Mucosa of descending colon (tissue), 3 donors: Measurements from ENCODE around the gene XCL1. TPM values are rescaled to one million over a fixed set of nuclear protein-coding genes. Genes with fewer than 3 reads are reported as not detected.

ENCODE experiments used
- ATAC-seq: fragments of 200-7000 bp; cut with Tn5 transposase; one replicate; pipeline ENCODE4 v1.9.1; 2020; ENCODE audit warnings: mild to moderate bottlenecking, moderate library complexity
- DNase-seq, 3 donors: peaks; one replicate each; pipeline ENCODE4 v3.0.0-alpha.2; 2020
- H3K36me3 ChIP-seq: fragments of 200-600 bp; one replicate; pipeline ENCODE4 v1.8.0; 2021; ENCODE audit warnings: low read depth, mild to moderate bottlenecking
- H3K4me1 ChIP-seq: fragments of 200-600 bp; one replicate; pipeline ENCODE4 v1.8.0; 2021; ENCODE audit warnings: low read depth, mild to moderate bottlenecking
- H3K4me3 ChIP-seq: fragments of 200-600 bp; one replicate; pipeline ENCODE4 v1.8.0; 2021; ENCODE audit warnings: mild to moderate bottlenecking
- H3K9me3 ChIP-seq: fragments of 200-600 bp; one replicate; pipeline ENCODE4 v1.8.0; 2021; ENCODE audit warnings: mild to moderate bottlenecking
- intact Hi-C, 2 donors: fragments of 100-400 bp; cut with DNase I in 1 of 2; cut with micrococcal nuclease in 1 of 2; formaldehyde crosslinking; loops; one replicate each; pipeline versions ENCODE4 v1.11.0 to v1.11.1; 2022; cut with DNase I, micrococcal nuclease
- total RNA-seq, 3 donors: library from RNA; stranded (reverse); fragmentation: NEBNext Ultra II Directional in 2 of 3; extraction: Animal tissue kit (Norgen Biotek cat#: 25700) in 2 of 3; gene quantifications; one replicate each; pipeline versions ENCODE4 v1.2.1 to v1.2.4, GENCODE V29; 2021 to 2023
- TF ChIP-seq, protein P1 (sequence below): fragments of 200-600 bp; IDR thresholded peaks from one replicate; pipeline ENCODE4 v1.8.0; 2022; ENCODE audit warnings: antibody characterized with exemption, mild to moderate bottlenecking
- donor health status: DM: no; HTN: no; CAD: no; lungs with moderate emphysema.
- donor health status: DM: no; HTN: no; CAD: no.
- donor health status: DM: no; HTN: yes; CAD: no.

Gene XCL1
- total RNA-seq, 3 donors from 2014 or later = 0.22 to 1.1 TPM; not detected in 1

GRCh38 chr1:168599641-168600040 lies 23.2 kb downstream of the XCL1 start:
- no peak for DNase-seq
- Histone ChIP-seq H3K9me3 (no peaks in the 10 kb centered on the region), H3K4me3 (no peak overlapping the region), H3K4me1 (no peaks in the 10 kb centered on the region), H3K36me3 (no peaks in the 10 kb centered on the region)
- TF ChIP-seq, protein P1, sequence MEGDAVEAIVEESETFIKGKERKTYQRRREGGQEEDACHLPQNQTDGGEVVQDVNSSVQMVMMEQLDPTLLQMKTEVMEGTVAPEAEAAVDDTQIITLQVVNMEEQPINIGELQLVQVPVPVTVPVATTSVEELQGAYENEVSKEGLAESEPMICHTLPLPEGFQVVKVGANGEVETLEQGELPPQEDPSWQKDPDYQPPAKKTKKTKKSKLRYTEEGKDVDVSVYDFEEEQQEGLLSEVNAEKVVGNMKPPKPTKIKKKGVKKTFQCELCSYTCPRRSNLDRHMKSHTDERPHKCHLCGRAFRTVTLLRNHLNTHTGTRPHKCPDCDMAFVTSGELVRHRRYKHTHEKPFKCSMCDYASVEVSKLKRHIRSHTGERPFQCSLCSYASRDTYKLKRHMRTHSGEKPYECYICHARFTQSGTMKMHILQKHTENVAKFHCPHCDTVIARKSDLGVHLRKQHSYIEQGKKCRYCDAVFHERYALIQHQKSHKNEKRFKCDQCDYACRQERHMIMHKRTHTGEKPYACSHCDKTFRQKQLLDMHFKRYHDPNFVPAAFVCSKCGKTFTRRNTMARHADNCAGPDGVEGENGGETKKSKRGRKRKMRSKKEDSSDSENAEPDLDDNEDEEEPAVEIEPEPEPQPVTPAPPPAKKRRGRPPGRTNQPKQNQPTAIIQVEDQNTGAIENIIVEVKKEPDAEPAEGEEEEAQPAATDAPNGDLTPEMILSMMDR = no peak
- intact Hi-C loops = loop anchor here (5.0 to 10.0 kb wide), 2 partner anchors 748 to 945 kb away; no protein-coding TSS in a partner anchor
- ATAC-seq = peak; percentile 36

GRCh38 chr1:168601051-168601450 lies 24.6 kb downstream of the XCL1 start:
- TF ChIP-seq, protein P1 = no peak
- ATAC-seq (no peak), DNase-seq (no peak)
- Histone ChIP-seq H3K4me3 (no peak overlapping the region), H3K4me1 (peaks cover 2% of the 10 kb centered on the region), H3K9me3 (no peaks in the 10 kb centered on the region), H3K36me3 (no peaks in the 10 kb centered on the region)
- intact Hi-C loops = loop anchor here (5.0 to 10.0 kb wide), 2 partner anchors 746 to 944 kb away; no protein-coding TSS in a partner anchor

DNA sequence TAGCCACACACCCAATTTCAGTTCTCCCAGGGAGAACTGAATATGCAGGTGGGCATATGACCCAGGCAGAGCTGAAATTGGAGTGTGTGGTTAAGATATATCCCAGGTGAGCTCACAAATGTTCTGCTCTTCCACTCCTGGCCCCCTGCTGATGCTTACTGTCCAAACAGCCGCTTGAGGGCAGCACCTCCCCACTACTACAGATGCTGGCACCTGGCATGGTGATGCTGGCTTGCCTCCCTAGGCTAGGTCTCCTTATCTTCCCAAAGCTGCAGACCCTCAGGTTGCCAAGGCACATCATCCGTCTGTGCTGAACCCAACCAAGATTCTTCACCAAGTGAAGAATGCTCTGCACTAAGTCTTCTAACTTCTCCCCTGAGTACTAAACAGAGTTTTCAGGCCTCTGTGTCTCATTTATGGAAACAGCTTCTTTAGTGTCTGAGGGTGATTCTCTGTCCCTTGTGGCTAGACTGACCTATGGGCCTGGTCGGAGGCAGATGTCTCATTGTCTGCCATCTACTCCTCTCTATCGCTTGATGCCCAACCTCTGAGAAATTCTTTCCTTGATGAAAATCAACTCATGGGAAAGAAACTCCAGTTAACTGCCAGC lies 27.2 kb downstream of the XCL1 start:
- Histone ChIP-seq H3K36me3 (no peaks in the 10 kb centered on the region), H3K4me1 (peaks cover 2% of the 10 kb centered on the region), H3K9me3 (no peaks in the 10 kb centered on the region), H3K4me3 (no peak overlapping the region)
- TF ChIP-seq, protein P1 = peak; percentile 62
- intact Hi-C loops = loop anchor here (5.0 to 10.0 kb wide), 2 partner anchors 744 to 941 kb away; no protein-coding TSS in a partner anchor
- DNase-seq (peak; percentile 65 to 87 (median 85)), ATAC-seq (peak; percentile 94)

DNA sequence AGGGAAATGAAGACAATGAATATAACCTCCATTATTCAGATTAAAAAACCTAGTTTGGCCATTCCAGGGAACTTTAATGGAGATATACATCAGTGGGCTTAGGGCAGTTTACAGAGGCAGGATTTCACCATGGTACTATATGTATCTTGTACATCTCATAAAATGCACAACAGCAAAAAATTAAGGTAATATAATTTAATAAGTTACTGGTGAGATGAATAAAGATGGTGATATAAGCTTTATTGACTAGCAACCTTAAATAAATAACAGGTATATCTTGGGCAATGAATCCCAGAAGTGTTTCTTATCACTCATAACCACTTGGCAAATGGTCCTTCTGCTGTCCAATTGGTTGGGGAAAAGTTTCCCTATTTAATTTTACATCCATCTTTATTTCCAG lies 29.0 kb downstream of the XCL1 start:
- DNase-seq (no peak), ATAC-seq (peak; percentile 56)
- Histone ChIP-seq H3K36me3 (no peaks in the 10 kb centered on the region), H3K4me1 (peaks cover 2% of the 10 kb centered on the region), H3K9me3 (no peaks in the 10 kb centered on the region), H3K4me3 (no peak overlapping the region)
- TF ChIP-seq, protein P1 = no peak
- intact Hi-C loops = loop anchor here in 1 of 2 donors (5.0 to 10.0 kb wide), 2 partner anchors 742 to 939 kb away; no protein-coding TSS in a partner anchor

GRCh38 chr1:168606096-168606495 lies 29.7 kb downstream of the XCL1 start:
- no peak for DNase-seq
- Histone ChIP-seq H3K4me3 (no peak overlapping the region), H3K9me3 (no peaks in the 10 kb centered on the region), H3K4me1 (peaks cover 2% of the 10 kb centered on the region), H3K36me3 (no peaks in the 10 kb centered on the region)
- TF ChIP-seq, protein P1 = no peak
- intact Hi-C loops = loop anchor here in 1 of 2 donors (5.0 to 10.0 kb wide), 2 partner anchors 741 to 939 kb away; no protein-coding TSS in a partner anchor
- no peak for ATAC-seq
